Naive thymus-derived CD8-positive, alpha-beta T cell (primary cell): ENCODE results near the gene LEF1. TPM values are rescaled to one million over a fixed set of nuclear protein-coding genes. Genes with fewer than 3 reads are reported as not detected.

Experiments used
- ATAC-seq, 2 donors: fragments of 150-1000 bp; cut with Tn5 transposase in 1 of 2; sonication (Bioruptor Pico), chemical (Tn5 transposase) in 1 of 2; 1 replicate in 1 of 2; 2 replicates in 1 of 2; pipeline ENCODE4 v1.10.0; 2021; ENCODE audit warnings: mild to moderate bottlenecking in 2 of 2, moderate library complexity in 2 of 2
- POLR2A ChIA-PET: fragments of 350-600 bp; sonication (Branson Sonifier 250); formaldehyde crosslinking; loops from one replicate; lab custom pipeline; 2021; ENCODE audit warnings: antibody characterized with exemption; lab: Charles Lee
- DNase-seq, 10 donors: peaks; one replicate each; pipeline versions ENCODE4 v3.0.0 to v3.0.0-alpha.2; 2020 to 2022
- H3K27ac Mint-ChIP-seq, 10 donors: one replicate each; pipeline ENCODE4 v1.8.0; 2020 to 2022; ENCODE audit warnings: mild to moderate bottlenecking in 10 of 10, mixed read lengths in 10 of 10, moderate library complexity in 4 of 10, inconsistent platforms in 1 of 10
- H3K27me3 Mint-ChIP-seq, 5 donors: one replicate each; pipeline ENCODE4 v1.8.0; 2021 to 2022; ENCODE audit warnings: mixed read lengths in 5 of 5
- H3K36me3 Mint-ChIP-seq, 3 donors: one replicate each; pipeline ENCODE4 v1.8.0; 2020 to 2022; ENCODE audit warnings: mixed read lengths in 3 of 3, mild to moderate bottlenecking in 2 of 3, inconsistent platforms in 1 of 3
- H3K4me1 Mint-ChIP-seq, 4 donors: one replicate each; pipeline ENCODE4 v1.8.0; 2021 to 2022; ENCODE audit warnings: mixed read lengths in 4 of 4
- H3K4me3 Mint-ChIP-seq, 10 donors: one replicate each; pipeline ENCODE4 v1.8.0; 2020 to 2022; ENCODE audit warnings: mild to moderate bottlenecking in 10 of 10, mixed read lengths in 10 of 10, moderate library complexity in 6 of 10, inconsistent platforms in 1 of 10
- H3K9me3 Mint-ChIP-seq, 9 donors: one replicate each; pipeline ENCODE4 v1.8.0; 2020 to 2022; ENCODE audit warnings: mixed read lengths in 9 of 9, mild to moderate bottlenecking in 3 of 9, inconsistent platforms in 1 of 9, moderate library complexity in 1 of 9
- polyA plus RNA-seq, 3 donors: library from polyadenylated mRNA; unstranded; fragments of 300-500 nt; fragmentation: Illumina TruSeq; gene quantifications; one replicate each; pipeline ENCODE4 v1.2.3, GENCODE V29; 2021
- total RNA-seq, 8 experiments: library from RNA in 2 of 8; stranded (reverse) in 2 of 8; gene quantifications; one replicate each; pipeline ENCODE4 v1.2.3 and lab custom pipeline; 2021 to 2026

LEF1 gene
- total and polyA plus RNA-seq, 5 experiments from 2014 or later: 400 to 859 (median 828) TPM

DNA sequence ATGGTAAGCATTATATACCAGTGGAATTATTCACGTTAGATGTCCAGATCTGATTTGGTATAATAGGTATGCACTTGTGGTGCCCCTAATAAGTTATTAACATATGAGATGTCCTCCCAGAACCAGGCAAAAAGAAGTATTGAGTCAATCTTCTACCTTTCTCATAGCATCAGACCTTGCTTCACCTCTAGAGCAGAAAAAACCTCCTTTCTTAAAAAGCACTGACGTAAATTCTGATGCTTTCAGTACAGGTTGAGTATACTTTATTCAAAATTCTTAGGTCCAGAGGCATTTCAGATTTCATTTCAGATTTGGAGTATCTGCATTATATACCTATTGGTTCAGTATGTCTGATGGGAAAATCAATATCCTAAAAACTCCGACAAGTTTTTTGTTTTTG lies 22.4 kb downstream of the LEF1 start:
- Mint-ChIP-seq H3K27me3 (no peaks in the 10 kb centered on the region), H3K4me1 (peaks cover 48 to 87% (median 85%) of the 10 kb centered on the region in 4 donors), H3K36me3 (peaks cover 7 to 88% (median 20%) of the 10 kb centered on the region in 3 donors), H3K9me3 (no peaks in the 10 kb centered on the region), H3K4me3 (peak overlapping the region; percentile 36 to 84 (median 72)), H3K27ac (peak overlapping the region; percentile 79 to 97 (median 94))
- DNase-seq (peak in 1 of 10 donors; percentile 43), ATAC-seq (peak in 1 of 2 donors; percentile 55)
- POLR2A ChIA-PET: interaction anchor here (0.9 to 2.4 kb wide), 11 partner anchors 9 to 66 kb away, joined by 3 to 7 read pairs (median 3); no protein-coding TSS in a partner anchor

DNA sequence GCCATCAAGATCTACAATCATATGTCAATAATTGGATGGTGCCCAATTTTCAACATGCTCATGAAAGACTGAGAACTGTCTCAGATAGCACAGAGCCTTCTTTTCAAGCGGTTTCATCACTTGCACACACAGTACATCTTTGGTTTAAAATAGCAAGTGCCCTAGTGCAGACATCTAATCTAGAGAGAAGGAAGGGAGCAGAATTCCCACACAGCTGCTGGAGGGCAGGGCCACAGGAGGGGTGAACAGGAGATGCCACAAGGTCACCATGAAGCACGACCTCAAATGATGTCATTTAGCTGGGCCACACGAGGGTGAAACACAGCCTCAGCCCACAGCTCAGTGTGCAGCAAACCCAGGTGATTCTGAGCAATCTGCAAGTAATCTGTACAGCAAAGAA lies 24.3 kb downstream of the LEF1 start:
- Mint-ChIP-seq H3K4me1 (peaks cover 46 to 97% (median 91%) of the 10 kb centered on the region in 4 donors), H3K36me3 (peaks cover 11 to 92% (median 24%) of the 10 kb centered on the region in 3 donors), H3K27ac (peak overlapping the region; percentile 85 to 97 (median 92)), H3K9me3 (no peaks in the 10 kb centered on the region), H3K27me3 (no peaks in the 10 kb centered on the region), H3K4me3 (peak overlapping the region; percentile 68 to 87 (median 80))
- peak; percentile 39 to 44 for ATAC-seq
- peak in 3 of 10 donors; percentile 32 to 39 (median 39) for DNase-seq
- POLR2A ChIA-PET: interaction anchor here (0.6 to 2.7 kb wide), 13 partner anchors 9 to 115 kb away, joined by 3 to 12 read pairs (median 3); partner anchors contain the start of gene LEF1

- Mint-ChIP-seq H3K4me3 (peak overlapping the region; percentile 68 to 87 (median 80)), H3K27me3 (no peaks in the 10 kb centered on the region), H3K4me1 (peaks cover 54 to 100% (median 96%) of the 10 kb centered on the region in 4 donors), H3K36me3 (peaks cover 11 to 95% (median 22%) of the 10 kb centered on the region in 3 donors), H3K9me3 (no peaks in the 10 kb centered on the region), H3K27ac (peak overlapping the region; percentile 85 to 97 (median 92))
- DNase-seq (no peak), ATAC-seq (peak in 1 of 2 donors; percentile 11)
- POLR2A ChIA-PET: interaction anchor here (0.5 to 2.7 kb wide), 5 partner anchors 16 to 51 kb away, joined by 3 to 12 read pairs (median 4); no protein-coding TSS in a partner anchor
These were observed 25.2 kb downstream of the LEF1 start for GRCh38 chr4:108143515-108143914.

DNA sequence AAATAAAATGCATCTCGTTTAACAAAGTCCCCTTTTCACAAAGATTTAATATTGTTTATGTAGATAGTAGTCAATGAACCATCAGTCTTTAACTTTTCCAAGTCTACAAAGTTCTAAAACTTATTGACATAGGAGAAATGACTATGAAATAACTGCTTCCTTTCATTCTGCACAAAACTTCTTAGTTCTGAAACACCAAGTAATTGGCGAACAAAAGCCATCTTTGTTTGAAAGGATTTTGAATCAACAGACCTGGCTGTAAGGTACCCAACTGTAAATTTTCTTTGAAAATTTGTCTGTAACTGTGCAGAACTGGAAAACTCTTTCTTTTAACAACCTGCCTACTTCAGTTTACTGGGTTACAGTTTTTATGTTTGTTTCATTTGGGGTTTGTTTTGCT lies 25.9 kb downstream of the LEF1 start:
- Mint-ChIP-seq H3K4me1 (peaks cover 55 to 100% (median 97%) of the 10 kb centered on the region in 4 donors), H3K36me3 (peaks cover 11 to 92% (median 22%) of the 10 kb centered on the region in 3 donors), H3K27me3 (no peaks in the 10 kb centered on the region), H3K4me3 (peak overlapping the region; percentile 68 to 87 (median 80)), H3K9me3 (no peaks in the 10 kb centered on the region), H3K27ac (peak overlapping the region; percentile 85 to 97 (median 92))
- no peak for DNase-seq
- ATAC-seq: no peak
- POLR2A ChIA-PET: interaction anchor here (0.7 to 2.7 kb wide), 5 partner anchors 17 to 62 kb away, joined by 3 to 12 read pairs (median 5); partner anchors contain the start of gene LEF1

GRCh38 chr4:108141213-108141950 lies 27.4 kb downstream of the LEF1 start:
- peaks cover 11 to 83% (median 11%) of the 10 kb centered on the region in 3 donors for H3K36me3 Mint-ChIP-seq
- H3K4me1 Mint-ChIP-seq: peaks cover 50 to 94% (median 90%) of the 10 kb centered on the region in 4 donors
- peak overlapping the region; percentile 90 to 97 (median 94) for H3K27ac Mint-ChIP-seq
- no peaks in the 10 kb centered on the region for H3K27me3 Mint-ChIP-seq
- DNase-seq: peak in 1 of 10 donors; percentile 46
- ATAC-seq: peak in 1 of 2 donors; percentile 3
- POLR2A ChIA-PET: interaction anchor here (0.9 to 2.7 kb wide), 12 partner anchors 10 to 94 kb away, joined by 3 to 19 read pairs (median 4); partner anchors contain the start of gene LEF1
- H3K4me3 Mint-ChIP-seq: peak overlapping the region; percentile 68 to 90 (median 81)
- H3K9me3 Mint-ChIP-seq: no peaks in the 10 kb centered on the region

GRCh38 chr4:108140328-108140727 lies 28.4 kb downstream of the LEF1 start:
- H3K4me1 Mint-ChIP-seq: peaks cover 49 to 94% (median 90%) of the 10 kb centered on the region in 4 donors
- H3K4me3 Mint-ChIP-seq: peak overlapping the region; percentile 68 to 90 (median 81)
- DNase-seq (peak in 5 of 10 donors; percentile 31 to 54 (median 49)), ATAC-seq (peak; percentile 42 to 54)
- peak overlapping the region; percentile 90 to 97 (median 94) for H3K27ac Mint-ChIP-seq
- POLR2A ChIA-PET: interaction anchor here (0.9 to 2.7 kb wide), 10 partner anchors 11 to 93 kb away, joined by 3 to 19 read pairs (median 6); partner anchors contain the start of gene LEF1
- peaks cover 11 to 81% (median 11%) of the 10 kb centered on the region in 3 donors for H3K36me3 Mint-ChIP-seq
- H3K27me3 Mint-ChIP-seq: no peaks in the 10 kb centered on the region
- H3K9me3 Mint-ChIP-seq: no peaks in the 10 kb centered on the region

GRCh38 chr4:108139089-108139488 lies 29.6 kb downstream of the LEF1 start:
- Mint-ChIP-seq H3K27me3 (no peaks in the 10 kb centered on the region), H3K4me1 (peaks cover 53 to 94% (median 92%) of the 10 kb centered on the region in 4 donors), H3K27ac (peak overlapping the region; percentile 90 to 97 (median 94)), H3K4me3 (peak overlapping the region; percentile 62 to 86 (median 79)), H3K9me3 (no peaks in the 10 kb centered on the region), H3K36me3 (peaks cover 8 to 83% (median 20%) of the 10 kb centered on the region in 3 donors)
- ATAC-seq (peak in 1 of 2 donors; percentile 4), DNase-seq (no peak)
- POLR2A ChIA-PET: interaction anchor here (0.6 to 2.7 kb wide), 17 partner anchors 10 to 109 kb away, joined by 3 to 19 read pairs (median 5); partner anchors contain the start of gene LEF1

DNA sequence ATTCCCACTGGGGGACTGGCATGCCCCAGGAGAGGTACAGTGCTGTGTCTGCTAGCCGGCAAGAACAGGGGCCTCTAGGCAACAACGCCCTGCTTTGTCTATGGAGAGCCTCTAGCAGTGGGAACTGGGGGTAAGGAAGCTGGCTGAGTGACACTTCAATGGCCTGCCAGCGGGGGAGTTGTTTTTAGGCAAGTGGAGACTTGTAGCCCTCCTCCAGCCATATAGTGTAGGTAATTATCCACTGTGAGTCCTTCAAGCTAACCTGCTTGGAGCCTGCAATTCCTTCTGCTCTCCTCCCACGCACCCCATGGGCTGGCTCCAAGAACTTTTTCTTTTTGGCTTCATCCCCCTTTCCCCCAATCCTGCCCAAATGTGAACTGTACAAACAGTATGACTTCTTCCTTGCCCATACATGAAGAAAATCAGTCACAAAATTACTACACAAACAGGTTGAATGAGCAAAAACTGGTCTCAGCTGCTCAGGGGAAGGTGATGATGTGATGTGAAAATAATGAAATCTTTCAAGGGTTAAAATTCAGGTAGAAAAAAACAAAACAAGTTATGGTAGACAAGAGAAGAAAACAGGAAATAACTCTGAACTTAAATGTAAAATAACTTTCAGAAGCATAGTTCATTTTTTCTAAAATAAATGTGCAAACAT lies 33.1 kb downstream of the LEF1 start:
- ATAC-seq (peak; percentile 14 to 15), DNase-seq (no peak)
- Mint-ChIP-seq H3K4me1 (peaks cover 53 to 93% (median 90%) of the 10 kb centered on the region in 4 donors), H3K9me3 (no peaks in the 10 kb centered on the region), H3K36me3 (peaks cover 10 to 77% (median 16%) of the 10 kb centered on the region in 3 donors), H3K27me3 (no peaks in the 10 kb centered on the region), H3K4me3 (peak overlapping the region; percentile 64 to 90 (median 82)), H3K27ac (peak overlapping the region; percentile 89 to 97 (median 93))
- POLR2A ChIA-PET: interaction anchor here (1.0 to 7.0 kb wide), 10 partner anchors 8 to 92 kb away, joined by 3 to 45 read pairs (median 4); no protein-coding TSS in a partner anchor

GRCh38 chr4:108130955-108131354 lies 37.8 kb downstream of the LEF1 start:
- no peak for ATAC-seq
- Mint-ChIP-seq H3K36me3 (peaks cover 16 to 88% (median 32%) of the 10 kb centered on the region in 3 donors), H3K27me3 (no peaks in the 10 kb centered on the region), H3K9me3 (no peaks in the 10 kb centered on the region), H3K27ac (peak overlapping the region in 9 of 10 donors; percentile 9 to 97 (median 87)), H3K4me1 (peaks cover 58 to 98% (median 90%) of the 10 kb centered on the region in 4 donors), H3K4me3 (peak overlapping the region in 6 of 10 donors; percentile 48 to 84 (median 63))
- DNase-seq: no peak
- POLR2A ChIA-PET: interaction anchor here (0.7 to 7.0 kb wide), 9 partner anchors 11 to 222 kb away, joined by 3 to 45 read pairs (median 4); no protein-coding TSS in a partner anchor

- POLR2A ChIA-PET: interaction anchor here (1.9 to 3.2 kb wide), 2 partner anchors 10 to 13 kb away, joined by 13 read pairs; no protein-coding TSS in a partner anchor
- H3K27me3 Mint-ChIP-seq: no peaks in the 10 kb centered on the region
These were observed 39.5 kb downstream of the LEF1 start for GRCh38 chr4:108129196-108129595.

GRCh38 chr4:108126806-108127205 lies 41.9 kb downstream of the LEF1 start:
- Mint-ChIP-seq H3K4me1 (peaks cover 37 to 84% (median 75%) of the 10 kb centered on the region in 4 donors), H3K9me3 (no peaks in the 10 kb centered on the region), H3K4me3 (peak overlapping the region; percentile 9 to 84 (median 58)), H3K36me3 (peaks cover 0 to 87% (median 39%) of the 10 kb centered on the region in 3 donors), H3K27ac (peak overlapping the region; percentile 70 to 95 (median 88)), H3K27me3 (no peaks in the 10 kb centered on the region)
- POLR2A ChIA-PET: interaction anchor here (0.6 to 3.2 kb wide), 8 partner anchors 9 to 200 kb away, joined by 3 to 13 read pairs (median 4); no protein-coding TSS in a partner anchor
- ATAC-seq (peak in 1 of 2 donors; percentile 38), DNase-seq (no peak)

More at GRCh38 chr4:108129196-108129595, 39.5 kb downstream of the LEF1 start:
- peaks cover 42 to 89% (median 87%) of the 10 kb centered on the region in 4 donors for H3K4me1 Mint-ChIP-seq
- H3K27ac Mint-ChIP-seq: peak overlapping the region; percentile 70 to 95 (median 88)
- DNase-seq: no peak
- no peaks in the 10 kb centered on the region for H3K9me3 Mint-ChIP-seq
- H3K4me3 Mint-ChIP-seq: peak overlapping the region; percentile 6 to 84 (median 64)
- ATAC-seq: no peak
- H3K36me3 Mint-ChIP-seq: peaks cover 8 to 86% (median 37%) of the 10 kb centered on the region in 3 donors
